Activated CD8-positive, alpha-beta memory T cell treated with anti-CD3 and anti-CD28 coated beads, Interleukin-2, amount 50 U/mL, for 24 hours (primary cell): ENCODE measurements around the gene GJC2.
A peak's percentile ranks its signal among the peaks of the same experiment; 100 is the strongest.

Experiments
- DNase-seq: peaks from one replicate; pipeline ENCODE4 v3.0.0-alpha.2; 2020; ENCODE audit errors: extremely low read depth

Gene GJC2

DNA sequence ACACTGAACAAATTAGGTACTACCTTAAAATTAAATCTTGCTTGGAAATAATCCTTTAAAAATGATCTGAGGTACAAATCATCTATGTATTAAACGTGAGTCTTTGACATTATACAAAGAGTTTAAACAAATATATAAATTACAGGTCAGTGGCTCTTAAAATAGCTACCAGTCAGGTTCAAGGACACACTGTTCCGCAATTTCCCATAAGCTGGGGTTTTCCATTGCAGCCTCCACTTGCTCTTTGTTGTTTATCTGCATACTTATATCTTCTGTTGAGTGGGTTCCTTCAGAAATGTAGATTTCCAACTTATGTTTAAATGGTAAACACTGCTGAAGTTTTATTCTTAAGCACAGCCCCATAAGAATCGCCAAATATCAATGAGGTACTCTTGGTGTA is 34.9 kb upstream of the GJC2 start:
- DNase-seq = no peak

DNA sequence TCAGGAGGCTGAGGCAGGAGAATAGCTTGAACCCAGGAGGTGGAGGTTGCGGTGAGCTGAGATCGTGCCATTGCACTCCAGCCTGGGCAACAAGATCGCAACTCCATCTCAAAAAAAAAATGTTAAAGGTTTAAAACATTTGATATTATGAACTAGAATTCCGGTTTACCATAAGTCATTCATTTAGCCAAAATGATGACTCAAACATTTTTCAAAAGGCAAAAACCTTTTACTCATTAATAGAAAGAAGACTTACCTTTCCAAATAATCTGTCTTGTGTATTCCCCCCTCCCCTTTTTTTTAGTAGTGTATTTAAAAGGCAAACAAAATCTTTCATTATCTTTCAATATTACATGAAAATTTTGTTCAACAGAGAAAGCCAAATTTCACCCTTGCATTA is 32.4 kb upstream of the GJC2 start:
- DNase-seq = no peak

DNA sequence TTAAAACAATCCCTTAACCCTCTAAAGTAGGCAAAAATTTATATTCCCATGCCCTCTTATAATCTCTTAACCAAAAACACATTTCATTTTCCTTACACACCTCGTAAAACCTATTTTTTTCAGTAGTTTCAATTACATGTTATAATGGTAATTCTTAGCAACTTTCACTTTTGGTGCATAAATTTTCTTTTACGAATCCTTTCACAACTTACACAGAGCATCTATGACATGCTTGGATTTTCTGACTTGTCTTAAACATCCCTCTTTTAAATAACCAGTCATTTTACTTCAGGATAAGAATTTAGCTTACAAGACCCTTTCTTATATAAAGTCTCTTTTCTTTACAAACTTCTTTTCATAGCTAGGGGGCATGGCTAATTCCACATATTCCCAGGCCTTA is 31.7 kb upstream of the GJC2 start:
- DNase-seq = no peak

DNA sequence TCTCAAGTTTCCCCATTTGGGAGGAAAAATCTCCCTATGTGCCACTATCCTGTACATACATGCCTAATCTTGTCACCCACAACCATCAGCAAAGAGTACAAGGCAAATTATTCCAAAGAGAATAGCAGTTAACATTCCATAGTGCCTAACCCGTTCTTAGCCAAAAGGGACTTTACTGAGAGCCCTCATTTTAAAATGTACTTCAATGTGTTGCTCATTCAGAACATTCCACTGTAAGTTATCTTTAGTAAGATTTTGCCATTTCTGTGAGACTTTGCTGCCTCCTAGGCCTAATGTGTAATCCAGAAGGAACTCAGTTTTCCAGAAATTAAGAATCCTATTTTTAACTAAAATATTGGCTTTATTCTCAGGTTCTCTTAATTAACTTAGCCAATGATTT is 29.4 kb upstream of the GJC2 start:
- no peak for DNase-seq

DNA sequence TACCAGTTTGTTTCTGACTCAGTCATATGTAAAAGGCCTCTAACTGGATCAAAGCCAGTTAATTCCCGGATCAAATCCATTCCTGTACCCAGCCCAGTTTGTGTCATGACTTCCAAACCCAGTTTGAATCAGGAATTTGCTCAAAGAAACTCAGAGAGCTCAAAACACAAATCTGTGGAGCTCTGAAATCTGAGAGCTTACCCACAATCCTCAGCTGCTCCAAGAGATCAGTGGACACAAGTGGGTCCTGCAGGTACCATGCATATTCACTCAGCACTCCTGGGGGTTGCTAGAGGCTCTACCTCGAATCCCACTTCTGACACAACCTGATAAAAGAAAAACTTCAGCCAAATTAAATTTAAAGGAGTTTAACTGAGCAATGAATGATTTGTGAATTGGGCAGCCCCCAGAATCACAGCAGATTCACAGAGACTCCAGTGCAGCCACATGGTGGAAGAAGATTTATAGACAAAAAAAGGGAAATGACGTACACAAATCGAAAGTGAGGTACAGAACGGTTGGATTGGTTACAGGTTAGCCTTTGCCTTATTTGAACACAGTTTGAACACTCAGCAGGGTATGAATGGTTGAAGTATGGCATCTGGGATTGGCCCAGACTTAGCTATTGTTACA is 28.8 kb upstream of the GJC2 start:
- no peak for DNase-seq

DNA sequence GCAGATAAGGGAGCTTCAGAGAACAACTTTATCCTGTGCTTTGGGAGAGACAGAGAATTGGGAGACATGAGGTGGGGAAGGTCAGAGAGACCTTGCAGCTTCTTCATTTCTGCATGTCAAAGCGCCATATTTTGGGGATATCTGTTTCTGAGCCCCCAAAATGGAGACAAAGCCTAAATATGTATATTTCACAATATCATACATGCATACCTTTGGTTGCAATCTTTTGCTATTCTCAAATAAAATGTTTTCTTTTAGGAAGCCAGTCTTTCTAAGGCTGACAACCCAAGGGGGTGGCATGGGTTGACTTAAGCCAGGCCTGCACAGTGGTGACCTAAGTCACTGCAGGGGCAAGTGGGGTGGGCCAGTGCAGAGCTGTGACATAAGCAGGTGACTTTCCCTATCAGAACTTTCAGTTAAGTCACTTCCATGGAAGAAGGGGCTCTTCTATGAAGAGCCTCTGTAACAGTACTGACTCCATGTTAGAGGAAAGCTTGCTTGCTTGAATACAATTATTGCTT is 26.7 kb upstream of the GJC2 start:
- DNase-seq = no peak

DNA sequence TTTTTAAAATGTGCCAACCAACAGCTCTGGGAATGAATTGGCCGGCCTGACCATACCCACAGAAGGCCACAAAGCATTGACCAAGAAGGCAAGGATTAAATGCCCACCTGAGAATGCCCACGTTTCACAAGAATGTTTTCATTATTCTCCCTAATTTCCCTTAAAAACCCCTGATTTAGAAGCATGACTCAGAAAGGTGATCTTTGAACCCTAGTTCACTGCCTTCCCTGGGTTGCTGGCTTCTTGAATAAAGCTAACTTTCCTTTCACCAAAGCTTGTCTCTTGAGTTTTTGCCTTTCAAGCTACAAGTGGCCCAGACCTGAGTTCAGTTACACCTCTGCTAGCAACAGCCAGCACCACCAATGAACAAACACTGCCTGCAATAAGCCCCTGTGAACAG is 26.2 kb upstream of the GJC2 start:
- no peak for DNase-seq

DNA sequence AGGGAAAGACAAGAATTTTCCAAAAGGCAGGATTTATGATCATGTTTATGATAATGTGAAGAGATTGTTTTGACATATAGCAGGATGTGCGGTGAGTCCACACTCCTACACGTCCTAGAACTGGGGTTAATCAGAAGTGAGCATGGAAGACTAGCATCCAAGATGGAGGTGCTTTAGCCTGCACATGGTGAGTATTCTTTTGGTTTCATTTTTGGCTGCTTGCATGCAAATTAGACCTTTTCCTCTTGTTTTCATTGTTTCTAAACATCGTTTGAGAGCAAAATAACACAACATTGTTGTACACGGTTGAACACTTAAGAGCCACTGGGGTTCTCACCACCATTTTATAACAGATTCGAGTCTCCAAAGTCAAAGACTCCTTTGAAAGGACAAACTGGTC is 24.5 kb upstream of the GJC2 start:
- no peak for DNase-seq

DNA sequence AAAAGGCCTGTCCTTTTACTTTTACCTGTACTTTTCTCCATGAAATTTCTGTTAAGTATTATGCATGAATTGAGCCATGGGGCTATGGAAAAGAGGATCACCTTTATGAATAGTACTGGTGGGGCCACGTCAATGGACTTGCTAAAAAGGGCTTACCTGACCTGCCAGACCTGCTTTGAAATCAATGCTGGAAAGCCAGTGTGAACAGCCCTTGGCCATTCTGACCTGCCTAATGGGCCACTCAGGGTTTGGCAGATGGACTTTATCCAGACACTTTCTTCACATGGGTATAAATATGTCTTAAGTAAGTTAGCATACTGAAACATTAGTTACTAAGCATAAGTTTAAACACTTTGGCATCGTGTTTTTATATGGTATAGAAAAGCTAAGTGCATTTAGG is 18.0 kb upstream of the GJC2 start:
- DNase-seq = no peak

DNA sequence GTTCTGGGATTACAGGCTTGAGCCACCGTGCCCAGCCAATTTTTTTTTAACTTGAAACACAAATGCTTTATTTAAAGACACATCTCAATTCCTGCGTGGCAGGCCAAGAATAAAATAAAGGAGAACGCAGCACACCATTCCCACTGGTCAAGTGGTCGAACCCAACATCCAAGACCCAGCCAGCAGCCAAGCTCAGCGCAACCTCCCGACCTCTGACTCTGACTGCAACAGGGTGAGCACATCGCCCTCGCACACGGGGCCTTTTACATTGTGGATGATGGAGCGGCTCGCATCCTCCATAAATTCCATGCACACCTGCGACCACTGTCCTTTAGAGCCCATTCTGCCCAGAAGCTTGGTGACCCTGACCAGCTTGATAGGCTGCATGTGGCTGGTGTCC is 15.1 kb upstream of the GJC2 start:
- no peak for DNase-seq

DNA sequence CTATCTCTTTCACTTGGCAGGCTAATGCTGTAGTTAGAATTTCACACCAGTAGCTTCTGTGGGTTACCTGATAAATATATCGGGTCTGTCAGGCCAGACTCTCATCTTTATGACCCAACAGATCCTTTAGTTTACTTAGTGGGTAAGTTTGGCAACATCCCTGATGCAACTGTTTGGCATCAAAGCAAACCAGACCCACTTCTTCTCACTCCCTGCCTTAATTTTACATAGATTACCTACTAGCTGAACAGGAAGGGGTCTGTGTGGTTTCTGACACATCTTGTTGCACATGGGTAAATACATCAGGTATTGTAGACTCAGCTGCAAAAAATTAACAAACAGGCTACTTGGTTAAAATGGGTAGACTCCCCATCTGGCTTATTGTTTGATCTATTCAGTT is 12.8 kb upstream of the GJC2 start:
- DNase-seq = no peak

DNA sequence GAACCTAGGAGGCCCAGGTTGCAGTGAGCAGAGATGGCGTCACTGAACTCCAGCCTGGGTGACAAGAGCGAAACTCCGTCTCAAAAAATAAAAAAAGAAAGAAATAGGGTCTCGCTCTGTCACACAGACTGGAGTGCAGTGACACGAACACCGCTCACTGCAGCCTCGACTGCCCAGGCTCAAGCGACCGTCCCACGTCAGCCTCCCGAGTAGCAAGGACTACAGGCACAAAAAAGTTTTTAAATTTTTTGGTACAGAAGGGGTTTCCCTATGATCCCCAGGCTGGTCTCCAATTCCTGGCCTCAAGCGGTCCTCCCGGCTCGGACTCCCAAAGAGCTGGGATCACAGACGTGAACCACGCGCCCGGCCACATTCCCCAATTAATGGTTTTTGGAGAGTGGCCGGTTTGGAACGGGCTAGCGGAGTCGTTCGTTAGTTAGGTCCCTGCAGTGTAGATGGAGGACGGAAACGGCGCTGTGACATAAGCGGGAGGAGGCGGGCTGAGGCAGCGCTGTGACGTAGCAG is 10.3 kb upstream of the GJC2 start:
- DNase-seq = no peak

DNA sequence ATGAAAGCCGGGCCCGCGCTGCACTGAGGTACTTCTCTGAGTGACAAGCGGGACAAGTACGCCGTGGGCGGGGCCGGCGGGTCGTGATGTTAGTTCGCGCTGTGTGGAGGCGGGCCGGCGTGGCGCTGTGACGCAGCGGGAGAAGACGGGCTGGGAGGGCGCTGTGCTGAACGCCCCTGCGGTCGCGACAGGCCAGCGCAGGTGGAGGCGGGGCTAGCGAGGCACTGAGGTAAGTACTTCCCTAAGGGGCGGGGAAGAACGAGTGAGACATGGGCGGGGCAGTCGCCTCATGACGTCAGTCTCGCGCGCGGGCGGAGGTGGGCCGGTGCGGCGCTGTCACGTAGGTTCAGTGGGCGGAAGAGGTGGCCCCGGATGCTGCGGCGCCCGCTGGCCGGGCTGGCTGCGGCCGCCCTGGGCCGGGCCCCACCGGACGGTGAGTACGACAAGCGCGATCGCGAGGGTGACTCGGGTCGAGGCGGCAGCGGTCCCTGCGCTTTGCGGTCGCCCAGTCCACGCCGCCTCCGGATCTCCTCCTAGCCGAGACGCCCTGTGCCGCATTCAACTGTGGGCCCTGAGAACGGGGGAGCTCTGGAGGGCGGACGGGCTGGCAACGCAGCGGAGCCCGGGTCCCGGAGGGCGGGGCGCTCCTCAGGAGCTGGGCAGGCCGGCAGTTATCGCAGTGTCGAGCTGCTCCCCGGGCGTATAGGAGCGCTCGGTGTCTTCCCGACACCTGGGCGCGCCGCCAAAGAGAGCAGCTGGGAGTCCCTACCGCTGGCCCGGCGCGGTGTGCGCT is 9.6 kb upstream of the GJC2 start, which contains the start of gene GUK1:
GUK1 (plus strand) TSS at position 349 of the 793 bp plus-strand sequence; CDS start at position 373, 24 bp downstream.
- peak; percentile 100 for DNase-seq

DNA sequence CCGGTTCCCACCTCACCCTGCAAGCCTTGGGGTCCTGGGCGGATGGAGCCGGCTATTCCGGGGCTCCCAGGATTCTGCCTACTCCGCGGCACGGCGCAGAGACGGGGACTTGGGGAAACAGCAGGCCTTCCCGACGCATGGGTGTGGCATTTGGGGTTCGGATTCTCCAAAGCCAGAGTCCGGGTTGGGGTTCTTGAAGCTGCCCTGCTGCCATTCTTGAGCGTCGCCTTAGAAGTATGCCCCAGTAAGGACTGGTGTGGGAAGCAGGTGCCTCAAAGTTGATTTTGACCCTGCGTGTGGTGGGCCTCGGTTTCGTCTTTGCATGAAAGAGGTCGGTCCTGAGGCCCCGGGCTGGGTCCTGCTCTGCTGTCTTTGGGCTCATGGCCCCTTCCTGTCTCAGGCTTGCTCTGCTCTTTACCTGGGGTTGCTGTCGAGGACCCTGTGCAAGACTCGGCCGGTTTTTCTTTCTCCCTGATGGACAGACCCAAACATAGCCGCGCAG is 9.0 kb upstream of the GJC2 start:
- DNase-seq = no peak

DNA sequence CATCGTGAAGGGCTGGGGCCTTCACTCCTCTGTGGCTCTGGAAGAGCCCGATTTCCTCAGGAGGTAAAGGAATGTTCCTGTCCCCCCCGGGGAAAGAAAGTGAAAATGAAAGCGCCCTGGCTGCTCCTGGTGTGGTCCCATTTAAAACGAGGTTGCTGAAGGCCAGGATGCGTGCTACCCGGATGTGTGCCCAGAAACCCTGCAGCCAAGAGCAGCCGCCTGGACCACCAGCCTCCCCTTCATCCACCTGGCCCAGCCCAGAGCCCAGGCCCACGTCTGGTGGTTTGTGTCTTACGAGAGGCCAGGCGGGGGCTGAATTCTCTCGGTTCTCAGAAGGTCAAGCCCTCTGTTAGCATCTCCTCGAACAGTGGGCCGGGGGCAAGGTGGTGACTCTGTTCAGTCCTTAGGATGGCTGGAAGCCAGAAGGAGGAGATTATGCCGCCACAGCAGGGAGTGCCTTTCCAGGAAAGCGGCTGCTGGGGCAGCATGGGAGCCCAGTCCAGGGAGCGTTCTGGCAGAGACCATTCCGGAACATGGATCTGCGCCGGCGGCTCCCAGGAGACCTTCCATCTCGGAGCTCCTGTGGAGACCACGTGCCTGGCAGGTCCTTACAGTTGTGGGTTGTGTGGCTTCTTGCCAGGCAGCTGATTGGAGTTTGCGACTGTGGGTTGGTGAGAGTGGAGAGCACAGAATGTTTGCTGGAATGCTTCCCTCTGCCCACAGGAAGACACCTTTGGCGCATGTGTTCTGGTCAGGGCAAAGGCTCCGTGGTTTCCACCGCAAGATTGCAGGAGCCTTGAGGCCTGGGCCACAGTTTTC is 8.3 kb upstream of the GJC2 start:
- DNase-seq = no peak

DNA sequence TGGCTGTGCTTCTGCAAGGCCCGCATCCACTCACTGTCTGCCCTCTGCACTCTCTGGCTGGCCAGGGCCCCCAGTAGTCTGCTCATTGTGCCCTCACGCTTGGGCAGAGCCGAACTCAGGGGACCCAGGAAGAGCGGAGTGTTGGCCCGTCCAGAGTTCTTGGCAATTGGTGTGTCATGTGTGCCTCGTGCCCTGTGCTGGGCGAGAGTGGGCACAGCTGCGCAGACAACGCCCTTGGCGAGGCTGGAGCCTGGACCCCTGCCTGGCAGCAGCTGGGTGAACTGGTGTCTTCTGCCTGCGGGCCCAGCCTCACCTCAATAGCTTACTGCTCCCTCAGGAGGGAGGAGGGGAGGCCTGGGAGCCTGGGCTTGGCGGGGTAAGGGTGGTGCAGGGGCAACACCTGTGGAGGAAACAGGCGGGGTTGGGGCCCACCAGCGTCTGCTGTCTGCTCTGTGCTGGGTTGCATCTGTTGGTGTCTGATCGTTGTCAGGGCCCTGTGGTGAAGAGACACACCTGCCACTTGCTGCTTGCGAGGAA is 7.5 kb upstream of the GJC2 start:
- no peak for DNase-seq

DNA sequence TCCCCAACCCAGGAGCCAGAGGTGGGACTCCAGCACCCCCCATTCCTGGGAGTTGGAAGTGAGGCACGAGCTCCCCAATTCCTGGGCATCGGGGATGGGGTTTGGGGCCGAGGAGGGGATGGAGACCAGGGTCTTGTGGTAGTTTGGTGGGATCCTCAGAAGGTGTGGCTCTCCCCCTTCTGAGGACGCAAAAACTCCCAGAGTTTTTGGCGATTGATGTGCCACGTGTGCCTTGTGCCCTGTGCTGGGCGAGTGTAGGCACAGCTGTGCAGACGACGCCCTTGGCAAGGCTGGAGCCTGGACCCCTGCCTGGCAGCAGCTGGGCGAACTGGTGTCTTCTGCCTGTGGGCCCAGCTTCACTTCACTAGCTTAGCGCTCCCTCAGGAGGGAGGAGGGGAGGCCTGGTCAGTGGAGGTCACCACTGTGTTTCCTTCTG is 7.0 kb upstream of the GJC2 start:
- DNase-seq = no peak

DNA sequence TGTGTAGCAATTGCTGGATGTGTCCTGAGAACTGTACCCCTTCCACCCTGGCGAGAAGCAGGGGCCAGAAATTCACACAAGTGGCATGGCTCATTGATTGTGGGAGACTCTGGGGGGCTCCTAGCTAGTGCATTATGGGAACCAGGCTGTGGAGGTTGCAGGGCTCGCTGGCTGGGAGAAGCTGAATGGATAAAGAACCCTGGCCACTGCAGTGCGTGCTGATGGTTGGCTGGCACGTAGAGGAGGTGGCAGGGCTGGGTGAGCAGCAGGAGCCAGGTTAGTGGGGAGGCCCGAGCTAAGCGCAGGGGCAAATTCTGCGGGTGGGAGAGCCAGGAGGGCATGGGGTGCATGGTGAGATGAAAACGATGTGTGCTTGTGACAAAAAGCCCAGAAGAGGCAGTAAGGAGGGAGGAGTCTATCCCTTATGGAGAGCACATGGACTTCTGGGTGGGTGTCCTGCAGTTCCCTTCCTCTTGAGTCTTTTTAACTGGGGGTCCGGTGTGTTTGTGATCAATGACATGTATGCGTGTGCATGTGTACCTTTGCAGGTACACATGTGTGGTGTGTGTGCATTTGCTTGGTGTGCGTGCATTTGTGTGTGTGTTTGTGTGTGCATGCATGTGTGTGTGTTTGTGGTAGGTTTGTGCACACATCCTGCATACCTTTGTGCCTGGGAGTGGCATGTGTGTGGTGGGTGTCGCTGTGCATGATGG is 6.1 kb upstream of the GJC2 start:
- DNase-seq = no peak

DNA sequence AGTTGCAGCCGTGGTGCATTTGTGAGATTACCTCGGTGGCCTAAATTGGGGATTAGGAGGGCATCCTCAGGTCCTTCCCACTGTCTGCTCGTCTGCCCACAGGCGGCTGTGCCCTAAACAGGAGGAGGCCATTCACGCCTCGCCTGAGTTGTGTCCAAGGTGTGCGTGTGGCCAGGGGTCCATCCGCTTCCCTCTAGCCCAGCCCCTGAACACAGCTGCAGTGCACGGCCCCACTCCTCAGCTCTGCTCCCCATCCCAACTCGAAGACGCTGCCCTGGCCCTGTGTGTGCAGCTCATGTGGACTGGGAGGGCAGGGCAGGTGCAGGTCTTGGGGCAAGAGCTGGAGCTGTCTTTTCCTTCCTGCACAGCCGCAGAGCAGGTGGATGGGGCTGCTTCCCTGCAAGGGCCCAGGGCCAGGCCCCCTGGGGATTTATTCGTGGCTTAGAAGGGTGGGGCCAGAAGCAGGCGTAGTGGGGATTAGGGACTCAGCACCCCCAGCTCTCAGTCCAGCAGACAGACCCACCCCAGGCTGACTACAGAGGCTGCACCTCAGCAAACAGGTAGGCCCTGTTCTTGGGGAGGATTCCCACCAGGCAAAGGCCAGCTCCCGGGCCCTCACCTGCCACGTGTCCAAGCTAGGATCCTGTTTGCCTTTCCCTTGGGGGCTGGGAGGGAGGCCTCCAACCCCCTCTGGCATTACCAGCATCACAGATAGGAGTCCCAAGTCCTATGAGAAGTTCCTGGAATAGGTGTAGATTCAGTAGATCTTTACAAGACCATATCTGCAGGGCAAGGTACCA is 5.3 kb upstream of the GJC2 start:
- no peak for DNase-seq

DNA sequence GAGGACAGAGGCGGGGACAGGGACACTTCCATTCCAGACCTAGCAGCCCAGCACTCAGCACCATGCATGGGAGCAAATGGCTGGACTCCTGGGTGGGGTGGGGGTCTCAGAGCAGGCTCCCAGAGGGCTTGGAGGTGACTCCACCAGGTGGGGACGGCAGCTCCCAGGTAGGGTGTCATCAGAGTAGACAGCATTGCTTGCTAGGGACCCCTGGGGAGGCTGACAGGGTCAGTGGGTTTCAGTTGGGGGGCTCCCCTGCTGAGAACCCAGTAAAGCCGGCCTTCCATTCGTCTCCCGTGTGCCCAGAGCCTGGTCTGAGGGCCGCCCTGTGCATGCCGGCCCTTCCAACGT is 4.8 kb upstream of the GJC2 start:
- DNase-seq = no peak
